Upper lobe of left lung (tissue), 6 donors: Measurements from ENCODE around the gene ZHX3. TPM values are rescaled to one million over a fixed set of nuclear protein-coding genes. Genes with fewer than 3 reads are reported as not detected.

Experiments
- ATAC-seq, 2 donors: fragments of 200-7000 bp; cut with Tn5 transposase; one replicate each; pipeline ENCODE4 v1.9.1; 2022; ENCODE audit warnings: mild to moderate bottlenecking in 2 of 2, moderate library complexity in 2 of 2; ENCODE audit not compliant: low FRiP score in 2 of 2
- DNase-seq, 2 donors: peaks; one replicate each; pipeline ENCODE4 v3.0.0-alpha.2; 2019 to 2020
- H3K27ac ChIP-seq, 4 donors: fragments of 200-600 bp; sonication (generic); one replicate each; pipeline ENCODE4 v1.5.1; 2016 to 2019
- H3K27me3 ChIP-seq, 4 donors: fragments of 200-600 bp; sonication (generic); one replicate each; pipeline ENCODE4 v1.5.1; 2017 to 2019
- H3K36me3 ChIP-seq, 4 donors: fragments of 200-600 bp; sonication (generic); one replicate each; pipeline ENCODE4 v1.5.1; 2016 to 2019
- H3K4me1 ChIP-seq, 4 donors: fragments of 200-600 bp; sonication (generic); one replicate each; pipeline ENCODE4 v1.5.1; 2018 to 2019
- H3K4me3 ChIP-seq, 4 donors: fragments of 200-600 bp; sonication (generic); one replicate each; pipeline ENCODE4 v1.5.1; 2017 to 2019; ENCODE audit warnings: mild to moderate bottlenecking in 2 of 4, moderate library complexity in 1 of 4
- H3K9me3 ChIP-seq, 4 donors: fragments of 200-600 bp; sonication (generic); one replicate each; pipeline ENCODE4 v1.5.1; 2018 to 2019
- CTCF ChIP-seq, 6 experiments: fragments of 450-650 bp in 4 of 6; fragments of 200-600 bp in 2 of 6; sonication (generic) in 2 of 6; IDR thresholded peaks; one replicate each; pipeline ENCODE4 v1.5.1; 2016 to 2019; ENCODE audit warnings: antibody characterized with exemption in 6 of 6
- EP300 ChIP-seq, 4 donors: sonication (generic); formaldehyde crosslinking; IDR thresholded peaks; one replicate each; pipeline ENCODE4 v1.5.1; 2017; ENCODE audit warnings: antibody characterized with exemption in 4 of 4, control low read depth in 2 of 4
- POLR2A ChIP-seq, 4 donors: fragments of 450-650 bp; IDR thresholded peaks; one replicate each; pipeline ENCODE4 v1.5.1; 2016 to 2017; ENCODE audit warnings: antibody characterized with exemption in 4 of 4, mild to moderate bottlenecking in 2 of 4
- POLR2AphosphoS5 ChIP-seq, 2 donors: sonication (generic); formaldehyde crosslinking; IDR thresholded peaks; one replicate each; pipeline ENCODE4 v1.5.1; 2017; ENCODE audit warnings: antibody characterized with exemption in 2 of 2
- WGBS, 2 donors: methylation state at CpG; one replicate each; pipeline ENCODE4 v1.1.5; 2017 to 2018; 5-methylcytosine and 5-hydroxymethylcytosine counted together
- total RNA-seq, 6 donors: library from RNA; depleted of rRNA in 4 of 6; stranded (reverse); fragments of >200 nt in 4 of 6; gene quantifications; one replicate each; pipeline versions ENCODE4 v1.1.0 to v1.2.1, GENCODE V29; 2016 to 2021
- donor health status: DM: no; HTN: no; CAD: no; lungs with moderate emphysema.
- donor health status: DM: no; HTN: yes; CAD: no; lungs with severe emphysema.

ZHX3 gene
- total RNA-seq, 6 donors from 2014 or later: 30.4 to 57.5 (median 44.9) TPM

GRCh38 chr20:41260734-41261220 lies 56.8 kb downstream of the ZHX3 start:
- H3K4me1 ChIP-seq: peaks cover 0 to 6% (median 1%) of the 10 kb centered on the region in 4 donors
- DNase-seq (no peak), ATAC-seq (no peak)
- H3K36me3 ChIP-seq: no peaks in the 10 kb centered on the region
- peak overlapping the region in 3 of 4 donors; percentile 38 to 47 (median 39) for H3K27ac ChIP-seq
- TF ChIP-seq POLR2AphosphoS5 (IDR thresholded peaks at IDR 0.05) (no peak), POLR2A (IDR thresholded peaks at IDR 0.05) (no peak), EP300 (IDR thresholded peaks at IDR 0.05) (no peak), CTCF (IDR thresholded peaks at IDR 0.05) (no peak)
- H3K27me3 ChIP-seq: no peaks in the 10 kb centered on the region
- H3K9me3 ChIP-seq: no peaks in the 10 kb centered on the region
- whole genome bisulfite sequencing, 2 donors: 57 to 83% methylated on average over 1 of the region's 1 CpG
- no peak overlapping the region for H3K4me3 ChIP-seq

- H3K27me3 ChIP-seq: no peaks in the 10 kb centered on the region
- no peak overlapping the region for H3K27ac ChIP-seq
- no peaks in the 10 kb centered on the region for H3K36me3 ChIP-seq
- ATAC-seq: no peak
- no peak for DNase-seq
- TF ChIP-seq POLR2A (IDR thresholded peaks at IDR 0.05): no peak
- TF ChIP-seq EP300 (IDR thresholded peaks at IDR 0.05): no peak
- no peak for TF ChIP-seq POLR2AphosphoS5 (IDR thresholded peaks at IDR 0.05)
- no peak for TF ChIP-seq CTCF (IDR thresholded peaks at IDR 0.05)
- H3K9me3 ChIP-seq: no peaks in the 10 kb centered on the region
- H3K4me1 ChIP-seq: peaks cover 0 to 6% (median 1%) of the 10 kb centered on the region in 4 donors
- no peak overlapping the region for H3K4me3 ChIP-seq
Measured at GRCh38 chr20:41259309-41259708, 58.2 kb downstream of the ZHX3 start.

GRCh38 chr20:41258474-41258873 lies 59.1 kb downstream of the ZHX3 start:
- WGBS, 2 donors: 81 to 96% methylated on average over 3 of the region's 3 CpGs
- Histone ChIP-seq H3K27me3 (no peaks in the 10 kb centered on the region), H3K4me1 (peaks cover 0 to 6% (median 1%) of the 10 kb centered on the region in 4 donors), H3K36me3 (no peaks in the 10 kb centered on the region), H3K27ac (no peak overlapping the region), H3K4me3 (no peak overlapping the region), H3K9me3 (no peaks in the 10 kb centered on the region)
- ATAC-seq (no peak), DNase-seq (no peak)
- TF ChIP-seq POLR2A (IDR thresholded peaks at IDR 0.05): no peak
- TF ChIP-seq CTCF (IDR thresholded peaks at IDR 0.05): no peak
- no peak for TF ChIP-seq POLR2AphosphoS5 (IDR thresholded peaks at IDR 0.05)
- no peak for TF ChIP-seq EP300 (IDR thresholded peaks at IDR 0.05)

GRCh38 chr20:41256516-41256915 lies 61.0 kb downstream of the ZHX3 start:
- H3K36me3 ChIP-seq: no peaks in the 10 kb centered on the region
- H3K27ac ChIP-seq: no peak overlapping the region
- TF ChIP-seq CTCF (IDR thresholded peaks at IDR 0.05) (no peak), POLR2AphosphoS5 (IDR thresholded peaks at IDR 0.05) (no peak)
- DNase-seq (no peak), ATAC-seq (no peak)
- H3K27me3 ChIP-seq: no peaks in the 10 kb centered on the region
- H3K9me3 ChIP-seq: no peaks in the 10 kb centered on the region
- H3K4me3 ChIP-seq: no peak overlapping the region
- H3K4me1 ChIP-seq: peaks cover 0 to 3% (median under 1%) of the 10 kb centered on the region in 4 donors
- 91 to 96% methylated on average over 5 of the region's 5 CpGs for WGBS, 2 donors

- Histone ChIP-seq H3K27ac (no peak overlapping the region), H3K4me3 (no peak overlapping the region), H3K27me3 (no peaks in the 10 kb centered on the region), H3K4me1 (peaks cover 0 to 3% (median 0%) of the 10 kb centered on the region in 4 donors), H3K36me3 (no peaks in the 10 kb centered on the region), H3K9me3 (no peaks in the 10 kb centered on the region)
- 85 to 95% methylated on average over 1 of the region's 1 CpG for WGBS, 2 donors
- TF ChIP-seq POLR2A (IDR thresholded peaks at IDR 0.05) (no peak), EP300 (IDR thresholded peaks at IDR 0.05) (no peak), CTCF (IDR thresholded peaks at IDR 0.05) (no peak), POLR2AphosphoS5 (IDR thresholded peaks at IDR 0.05) (no peak)
- ATAC-seq: no peak
- no peak for DNase-seq
Measured at GRCh38 chr20:41255655-41256054, 61.9 kb downstream of the ZHX3 start.
